Fibroblast of the aortic adventitia (primary cell): ENCODE results near the gene DNAJB5. TPM values are rescaled to one million over a fixed set of nuclear protein-coding genes. Genes with fewer than 3 reads are reported as not detected.

ENCODE experiments used
- DNase-seq: peaks from one replicate; pipeline ENCODE4 v3.0.0-alpha.2; 2010; ENCODE audit warnings: low read depth
- H3K4me3 ChIP-seq: 2 replicates; pipeline ENCODE4 v1.5.1; 2011; ENCODE audit warnings: low read depth, mild to moderate bottlenecking, control low read depth, low read length, moderate library complexity
- total RNA-seq: library from RNA; depleted of rRNA; stranded (reverse); fragments of >200 nt; gene quantifications from 2 replicates; pipeline ENCODE4 v1.2.3, GENCODE V29; 2012; ENCODE audit warnings: low replicate concordance
- TF ChIP-seq, protein P1 (sequence below): IDR thresholded peaks from 2 replicates; pipeline ENCODE4 v1.5.1; 2011; ENCODE audit warnings: mild to moderate bottlenecking, low read length, control low read depth, inconsistent platforms; ENCODE audit not compliant: insufficient read depth

DNAJB5 gene
- total RNA-seq, 1 donor: 9.6 TPM

- TF ChIP-seq, protein P1, sequence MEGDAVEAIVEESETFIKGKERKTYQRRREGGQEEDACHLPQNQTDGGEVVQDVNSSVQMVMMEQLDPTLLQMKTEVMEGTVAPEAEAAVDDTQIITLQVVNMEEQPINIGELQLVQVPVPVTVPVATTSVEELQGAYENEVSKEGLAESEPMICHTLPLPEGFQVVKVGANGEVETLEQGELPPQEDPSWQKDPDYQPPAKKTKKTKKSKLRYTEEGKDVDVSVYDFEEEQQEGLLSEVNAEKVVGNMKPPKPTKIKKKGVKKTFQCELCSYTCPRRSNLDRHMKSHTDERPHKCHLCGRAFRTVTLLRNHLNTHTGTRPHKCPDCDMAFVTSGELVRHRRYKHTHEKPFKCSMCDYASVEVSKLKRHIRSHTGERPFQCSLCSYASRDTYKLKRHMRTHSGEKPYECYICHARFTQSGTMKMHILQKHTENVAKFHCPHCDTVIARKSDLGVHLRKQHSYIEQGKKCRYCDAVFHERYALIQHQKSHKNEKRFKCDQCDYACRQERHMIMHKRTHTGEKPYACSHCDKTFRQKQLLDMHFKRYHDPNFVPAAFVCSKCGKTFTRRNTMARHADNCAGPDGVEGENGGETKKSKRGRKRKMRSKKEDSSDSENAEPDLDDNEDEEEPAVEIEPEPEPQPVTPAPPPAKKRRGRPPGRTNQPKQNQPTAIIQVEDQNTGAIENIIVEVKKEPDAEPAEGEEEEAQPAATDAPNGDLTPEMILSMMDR: no peak
- H3K4me3 ChIP-seq: no peak overlapping the region
- no peak for DNase-seq
Measured at GRCh38 chr9:35044071-35044470, 54.5 kb downstream of the DNAJB5 start.

Other genes starting within 250 kb of the DNAJB5 start
- gene PHF24, start 31.5 kb upstream of the DNAJB5 start, total RNA-seq: under 0.01 and 0.16 TPM in 2 replicates
- 203 and 210 TPM in 2 replicates for gene VCP, start 82.9 kb downstream of the DNAJB5 start, total RNA-seq
- gene FANCG, start 90.2 kb downstream of the DNAJB5 start, total RNA-seq: 16.2 and 32.2 TPM in 2 replicates
- gene PIGO, start 106.8 kb downstream of the DNAJB5 start, total RNA-seq: 8.9 and 12.1 TPM in 2 replicates
- gene STOML2, start 113.4 kb downstream of the DNAJB5 start, total RNA-seq: 65.3 and 109 TPM in 2 replicates
- gene ATOSB, start 126.1 kb downstream of the DNAJB5 start, total RNA-seq: 14.1 and 22.1 TPM in 2 replicates
- 10.1 and 32.6 TPM in 2 replicates for gene UNC13B, start 172.3 kb downstream of the DNAJB5 start, total RNA-seq